IMR-90 (cell line): ENCODE results near the gene TSHZ1.

Experiments used
- FOS ChIP-seq: fragments of 150-350 bp; IDR thresholded peaks from 2 replicates; pipeline ENCODE4 v1.6.1; 2016; ENCODE audit warnings: low read depth, low read length
- MAZ ChIP-seq: IDR thresholded peaks from 2 replicates; pipeline ENCODE4 v1.6.1; 2012; ENCODE audit warnings: low read depth, mild to moderate bottlenecking, low read length, improper control_type of control experiment, moderate library complexity, borderline replicate concordance
- POLR2A ChIP-seq: IDR thresholded peaks from 2 replicates; pipeline ENCODE4 v1.6.1; 2012; ENCODE audit warnings: mild to moderate bottlenecking, low read depth, low read length
- RAD21 ChIP-seq: IDR thresholded peaks from 2 replicates; pipeline ENCODE4 v1.6.1; 2012; ENCODE audit warnings: low read length, improper control_type of control experiment
- RCOR1 ChIP-seq: IDR thresholded peaks from 2 replicates; pipeline ENCODE4 v1.6.1; 2012; ENCODE audit warnings: mild to moderate bottlenecking, low read length, improper control_type of control experiment; ENCODE audit not compliant: insufficient replicate concordance
- TF ChIP-seq, protein P1 (sequence below): conservative IDR thresholded peaks from 2 replicates; pipeline ENCODE4 v1.5.1; 2012; ENCODE audit warnings: mild to moderate bottlenecking, low read depth, low read length, improper control_type of control experiment
- TF ChIP-seq, protein P2 (sequence below): fragments of 150-350 bp; IDR thresholded peaks from 2 replicates; pipeline ENCODE4 v1.6.1; 2016; ENCODE audit warnings: low read depth, mild to moderate bottlenecking, low read length, moderate library complexity, borderline replicate concordance

DNA sequence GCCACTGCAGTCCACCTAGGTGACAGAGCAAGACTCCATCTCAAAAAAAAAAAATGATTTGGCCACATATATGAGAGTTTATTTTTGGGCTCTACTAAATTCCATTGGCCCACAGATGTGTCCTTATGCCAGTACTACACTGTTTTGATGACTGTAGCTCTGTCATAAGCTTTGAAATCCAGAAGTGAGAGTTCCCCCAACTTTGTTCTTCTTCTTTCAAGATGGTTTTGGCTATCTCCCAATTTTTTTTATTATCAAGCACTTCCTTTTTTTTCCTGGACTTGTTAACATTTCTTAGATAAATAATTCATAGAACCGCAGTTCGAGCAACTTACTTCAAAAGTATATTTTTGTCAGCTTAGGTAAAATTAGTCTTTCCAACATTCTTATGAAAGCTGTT, 96.9 kb downstream of the TSHZ1 start:
- TF ChIP-seq POLR2A (no peak), RCOR1 (no peak), FOS (no peak), MAZ (no peak), RAD21 (no peak)
- TF ChIP-seq, protein P1, sequence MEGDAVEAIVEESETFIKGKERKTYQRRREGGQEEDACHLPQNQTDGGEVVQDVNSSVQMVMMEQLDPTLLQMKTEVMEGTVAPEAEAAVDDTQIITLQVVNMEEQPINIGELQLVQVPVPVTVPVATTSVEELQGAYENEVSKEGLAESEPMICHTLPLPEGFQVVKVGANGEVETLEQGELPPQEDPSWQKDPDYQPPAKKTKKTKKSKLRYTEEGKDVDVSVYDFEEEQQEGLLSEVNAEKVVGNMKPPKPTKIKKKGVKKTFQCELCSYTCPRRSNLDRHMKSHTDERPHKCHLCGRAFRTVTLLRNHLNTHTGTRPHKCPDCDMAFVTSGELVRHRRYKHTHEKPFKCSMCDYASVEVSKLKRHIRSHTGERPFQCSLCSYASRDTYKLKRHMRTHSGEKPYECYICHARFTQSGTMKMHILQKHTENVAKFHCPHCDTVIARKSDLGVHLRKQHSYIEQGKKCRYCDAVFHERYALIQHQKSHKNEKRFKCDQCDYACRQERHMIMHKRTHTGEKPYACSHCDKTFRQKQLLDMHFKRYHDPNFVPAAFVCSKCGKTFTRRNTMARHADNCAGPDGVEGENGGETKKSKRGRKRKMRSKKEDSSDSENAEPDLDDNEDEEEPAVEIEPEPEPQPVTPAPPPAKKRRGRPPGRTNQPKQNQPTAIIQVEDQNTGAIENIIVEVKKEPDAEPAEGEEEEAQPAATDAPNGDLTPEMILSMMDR, result no peak
- TF ChIP-seq, protein P2, sequence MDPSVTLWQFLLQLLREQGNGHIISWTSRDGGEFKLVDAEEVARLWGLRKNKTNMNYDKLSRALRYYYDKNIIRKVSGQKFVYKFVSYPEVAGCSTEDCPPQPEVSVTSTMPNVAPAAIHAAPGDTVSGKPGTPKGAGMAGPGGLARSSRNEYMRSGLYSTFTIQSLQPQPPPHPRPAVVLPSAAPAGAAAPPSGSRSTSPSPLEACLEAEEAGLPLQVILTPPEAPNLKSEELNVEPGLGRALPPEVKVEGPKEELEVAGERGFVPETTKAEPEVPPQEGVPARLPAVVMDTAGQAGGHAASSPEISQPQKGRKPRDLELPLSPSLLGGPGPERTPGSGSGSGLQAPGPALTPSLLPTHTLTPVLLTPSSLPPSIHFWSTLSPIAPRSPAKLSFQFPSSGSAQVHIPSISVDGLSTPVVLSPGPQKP, result no peak
